Thyroid gland (tissue), 4 donors: ENCODE results near the gene SMIM14. TPM values are rescaled to one million over a fixed set of nuclear protein-coding genes. Genes with fewer than 3 reads are reported as not detected.

Source experiments
- DNase-seq, 2 donors: peaks; one replicate each; pipeline ENCODE4 v3.0.0-alpha.2; 2019
- H3K27ac ChIP-seq, 3 donors: fragments of 200-600 bp; sonication (generic); 1 replicate in 2 of 3; 2 replicates in 1 of 3; pipeline ENCODE4 v1.5.1; 2016 to 2019; ENCODE audit warnings: mild to moderate bottlenecking in 1 of 3, moderate library complexity in 1 of 3
- H3K27me3 ChIP-seq: fragments of 200-600 bp; sonication (generic); one replicate; pipeline ENCODE4 v1.5.1; 2019
- H3K36me3 ChIP-seq, 2 donors: fragments of 200-600 bp; sonication (generic); one replicate each; pipeline ENCODE4 v1.5.1; 2016 to 2019
- H3K4me1 ChIP-seq, 2 donors: fragments of 200-600 bp; sonication (generic); one replicate each; pipeline ENCODE4 v1.5.1; 2017 to 2019
- H3K4me3 ChIP-seq, 3 donors: fragments of 200-600 bp; sonication (generic); replicated peaks in 1 of 3; 1 replicate in 2 of 3; 2 replicates in 1 of 3; pipeline ENCODE4 v1.5.1; 2016; ENCODE audit warnings: mild to moderate bottlenecking in 1 of 3
- H3K9me3 ChIP-seq: fragments of 200-600 bp; sonication (generic); one replicate; pipeline ENCODE4 v1.5.1; 2017
- POLR2A ChIP-seq, 2 donors: fragments of 450-650 bp; IDR thresholded peaks; one replicate each; pipeline ENCODE4 v1.6.1; 2017; ENCODE audit warnings: antibody characterized with exemption in 2 of 2, mild to moderate bottlenecking in 2 of 2, moderate library complexity in 1 of 2
- WGBS, 2 donors: methylation state at CpG; one replicate each; pipeline ENCODE4 v1.1.5; 2017; 5-methylcytosine and 5-hydroxymethylcytosine counted together
- intact Hi-C: fragments of 100-400 bp; cut with DNase I; formaldehyde crosslinking; loops from one replicate; pipeline ENCODE4 v1.15.1; 2023
- total RNA-seq, 4 donors: library from RNA; depleted of rRNA; stranded (reverse); fragments of >200 nt; gene quantifications; one replicate each; pipeline ENCODE4 v1.2.3, GENCODE V29; 2016
- TF ChIP-seq, protein P1 (sequence below), 6 experiments: fragments of 200-600 bp in 3 of 6; fragments of 450-650 bp in 3 of 6; sonication (generic) in 3 of 6; IDR thresholded peaks; one replicate each; pipeline ENCODE4 v1.5.1; 2016 to 2019; ENCODE audit warnings: antibody characterized with exemption in 6 of 6, mild to moderate bottlenecking in 2 of 6, inconsistent platforms in 1 of 6, moderate library complexity in 1 of 6

SMIM14 gene
- total RNA-seq, 4 donors from 2014 or later = 52.1 to 72.3 (median 59.2) TPM

- no peaks in the 10 kb centered on the region for H3K27me3 ChIP-seq
- intact Hi-C loops = no loop called here
- no peak for DNase-seq
- no peak overlapping the region for H3K4me3 ChIP-seq
- H3K27ac ChIP-seq = no peak overlapping the region
- H3K9me3 ChIP-seq = no peaks in the 10 kb centered on the region
- peaks cover 0 to 17% of the 10 kb centered on the region in 2 donors for H3K4me1 ChIP-seq
- WGBS, 2 donors = 86 to 92% methylated on average over 1 of the region's 1 CpG
- no peak for TF ChIP-seq POLR2A (IDR thresholded peaks at IDR 0.05)
- TF ChIP-seq, protein P1, sequence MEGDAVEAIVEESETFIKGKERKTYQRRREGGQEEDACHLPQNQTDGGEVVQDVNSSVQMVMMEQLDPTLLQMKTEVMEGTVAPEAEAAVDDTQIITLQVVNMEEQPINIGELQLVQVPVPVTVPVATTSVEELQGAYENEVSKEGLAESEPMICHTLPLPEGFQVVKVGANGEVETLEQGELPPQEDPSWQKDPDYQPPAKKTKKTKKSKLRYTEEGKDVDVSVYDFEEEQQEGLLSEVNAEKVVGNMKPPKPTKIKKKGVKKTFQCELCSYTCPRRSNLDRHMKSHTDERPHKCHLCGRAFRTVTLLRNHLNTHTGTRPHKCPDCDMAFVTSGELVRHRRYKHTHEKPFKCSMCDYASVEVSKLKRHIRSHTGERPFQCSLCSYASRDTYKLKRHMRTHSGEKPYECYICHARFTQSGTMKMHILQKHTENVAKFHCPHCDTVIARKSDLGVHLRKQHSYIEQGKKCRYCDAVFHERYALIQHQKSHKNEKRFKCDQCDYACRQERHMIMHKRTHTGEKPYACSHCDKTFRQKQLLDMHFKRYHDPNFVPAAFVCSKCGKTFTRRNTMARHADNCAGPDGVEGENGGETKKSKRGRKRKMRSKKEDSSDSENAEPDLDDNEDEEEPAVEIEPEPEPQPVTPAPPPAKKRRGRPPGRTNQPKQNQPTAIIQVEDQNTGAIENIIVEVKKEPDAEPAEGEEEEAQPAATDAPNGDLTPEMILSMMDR (IDR thresholded peaks at IDR 0.05) = no peak
- no peaks in the 10 kb centered on the region for H3K36me3 ChIP-seq
These were observed 7.0 kb downstream of the SMIM14 start for GRCh38 chr4:39631700-39632079.

DNA sequence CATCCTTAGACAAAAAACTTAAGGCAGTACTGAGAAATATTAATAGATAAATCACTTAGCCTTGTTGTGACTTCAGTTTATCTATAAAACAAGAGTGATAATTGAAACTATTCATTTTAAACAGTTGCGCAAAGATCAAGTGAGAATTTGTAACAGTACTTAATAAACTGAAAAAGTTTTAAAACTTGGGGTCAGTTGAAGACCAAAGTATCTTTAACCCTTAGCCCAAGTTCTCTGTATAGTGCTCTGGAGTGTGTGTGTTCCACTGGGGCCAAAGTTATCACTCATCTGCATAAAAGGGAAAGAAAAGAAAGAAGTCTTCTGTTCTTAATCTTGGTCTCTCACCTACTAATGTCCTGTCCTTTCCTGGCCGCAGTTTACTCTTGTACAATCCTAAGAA lies 11.3 kb downstream of the SMIM14 start:
- intact Hi-C loops = no loop called here
- no peak overlapping the region for H3K27ac ChIP-seq
- no peaks in the 10 kb centered on the region for H3K4me1 ChIP-seq
- TF ChIP-seq, protein P1 (IDR thresholded peaks at IDR 0.05) = no peak
- TF ChIP-seq POLR2A (IDR thresholded peaks at IDR 0.05) = no peak
- H3K36me3 ChIP-seq = no peaks in the 10 kb centered on the region
- H3K9me3 ChIP-seq = no peaks in the 10 kb centered on the region
- no peak overlapping the region for H3K4me3 ChIP-seq
- 97% methylated on average over 2 of the region's 2 CpGs for WGBS, 2 donors
- H3K27me3 ChIP-seq = no peaks in the 10 kb centered on the region
- DNase-seq = no peak

GRCh38 chr4:39626913-39627312 lies 11.8 kb downstream of the SMIM14 start:
- Histone ChIP-seq H3K4me3 (no peak overlapping the region), H3K27me3 (no peaks in the 10 kb centered on the region), H3K36me3 (no peaks in the 10 kb centered on the region), H3K9me3 (no peaks in the 10 kb centered on the region), H3K27ac (no peak overlapping the region), H3K4me1 (no peaks in the 10 kb centered on the region)
- 88 to 92% methylated on average over 1 of the region's 1 CpG for WGBS, 2 donors
- no peak for TF ChIP-seq POLR2A (IDR thresholded peaks at IDR 0.05)
- TF ChIP-seq, protein P1 (IDR thresholded peaks at IDR 0.05) = no peak
- no peak for DNase-seq
- intact Hi-C loops = no loop called here

DNA sequence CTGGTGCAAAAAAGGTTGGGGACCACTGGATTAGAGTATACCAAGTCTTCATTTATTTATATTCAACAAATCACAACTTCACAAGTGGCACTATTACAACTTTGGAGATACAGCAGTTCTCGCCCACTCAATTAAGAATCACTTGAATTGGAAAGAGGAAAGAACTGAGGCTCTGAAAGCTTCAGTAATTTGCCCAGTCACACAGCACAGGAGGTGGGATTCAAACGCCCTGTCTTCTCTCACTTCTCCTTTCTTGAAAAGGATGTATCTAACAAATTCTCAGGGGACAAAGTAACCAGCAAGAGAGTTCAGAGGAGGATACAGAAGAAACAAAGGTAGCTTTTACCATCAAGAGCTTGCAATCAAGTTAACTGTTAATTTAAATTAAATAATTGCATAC lies 12.4 kb downstream of the SMIM14 start:
- intact Hi-C loops = no loop called here
- Histone ChIP-seq H3K4me1 (peaks cover 2% of the 10 kb centered on the region in 2 donors), H3K27me3 (no peaks in the 10 kb centered on the region), H3K4me3 (no peak overlapping the region), H3K27ac (no peak overlapping the region), H3K36me3 (no peaks in the 10 kb centered on the region), H3K9me3 (no peaks in the 10 kb centered on the region)
- TF ChIP-seq, protein P1 (IDR thresholded peaks at IDR 0.05) = no peak
- no peak for TF ChIP-seq POLR2A (IDR thresholded peaks at IDR 0.05)
- 88 to 90% methylated on average over 2 of the region's 2 CpGs for WGBS, 2 donors
- no peak for DNase-seq

- no peaks in the 10 kb centered on the region for H3K9me3 ChIP-seq
- intact Hi-C loops = no loop called here
- peak; percentile 81 to 89 for DNase-seq
- H3K27ac ChIP-seq = peak overlapping the region; percentile 58 to 65 (median 58)
- no peak overlapping the region for H3K4me3 ChIP-seq
- peaks cover 10 to 19% of the 10 kb centered on the region in 2 donors for H3K4me1 ChIP-seq
- H3K36me3 ChIP-seq = no peaks in the 10 kb centered on the region
- WGBS, 2 donors = 44 to 53% methylated on average over 9 of the region's 9 CpGs
- no peaks in the 10 kb centered on the region for H3K27me3 ChIP-seq
- TF ChIP-seq, protein P1 (IDR thresholded peaks at IDR 0.05) = no peak
- TF ChIP-seq POLR2A (IDR thresholded peaks at IDR 0.05) = no peak
These were observed 17.1 kb downstream of the SMIM14 start for GRCh38 chr4:39621582-39621981.
